ENCODE results near the gene ADAMTS2. TPM values are rescaled to one million over a fixed set of nuclear protein-coding genes. Genes with fewer than 3 reads are reported as not detected.
A peak's percentile ranks its signal among the peaks of the same experiment; 100 is the strongest.

The ADAMTS2 gene
- total and polyA plus RNA-seq, 4 donors, result 4.8 to 49.8 (median 32.0) TPM

DNA sequence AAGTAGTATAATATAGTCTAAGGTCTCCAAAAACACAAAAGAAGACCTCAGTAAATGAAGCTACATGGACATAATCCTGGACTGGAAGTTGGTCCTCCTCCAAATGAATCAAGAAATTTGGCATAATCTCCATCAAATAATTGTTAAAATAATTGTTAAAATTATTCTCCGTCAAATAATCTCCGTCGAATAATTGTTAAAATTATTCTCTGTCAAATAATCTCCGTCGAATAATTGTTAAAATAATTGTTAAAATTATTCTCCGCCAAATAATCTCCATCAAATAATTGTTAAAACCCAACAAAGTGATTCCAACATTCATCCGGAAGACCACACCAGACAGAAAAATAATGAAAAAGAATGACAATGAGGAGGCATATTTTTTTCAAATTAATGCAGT is 130.6 kb downstream of the ADAMTS2 start:
- intact Hi-C loops (cut with DNase I), result no loop called here
- 93% methylated on average over 7 of the region's 7 CpGs for WGBS, 2 donors
- no peak overlapping the region for H3K4me3 ChIP-seq (ENCODE audit: low read length in 2 of 2)
- no peak for ATAC-seq (ENCODE audit: low FRiP score)
- H3K9me3 ChIP-seq (ENCODE audit: control insufficient read depth, low read length), result no peaks in the 10 kb centered on the region
- H3K36me3 ChIP-seq (ENCODE audit: control insufficient read depth in 1 of 2, insufficient read depth in 2 of 2, low read length in 1 of 2), result no peaks in the 10 kb centered on the region
- no peaks in the 10 kb centered on the region for H3K27me3 ChIP-seq (ENCODE audit: control insufficient read depth in 1 of 2, insufficient read depth in 2 of 2, low read length in 1 of 2)
- no peak overlapping the region for H3K27ac ChIP-seq (ENCODE audit: low read depth in 1 of 2, low read length in 2 of 2)
- no peak for DNase-seq
- no peaks in the 10 kb centered on the region for H3K4me1 ChIP-seq (ENCODE audit: control insufficient read depth in 1 of 2, insufficient read depth in 2 of 2, low read length in 2 of 2)

- 43 to 87% methylated on average over 10 of the region's 10 CpGs for WGBS, 2 donors
- no peaks in the 10 kb centered on the region for H3K4me1 ChIP-seq (ENCODE audit: control insufficient read depth in 1 of 2, insufficient read depth in 2 of 2, low read length in 2 of 2)
- H3K36me3 ChIP-seq (ENCODE audit: control insufficient read depth in 1 of 2, insufficient read depth in 2 of 2, low read length in 1 of 2), result no peaks in the 10 kb centered on the region
- no peaks in the 10 kb centered on the region for H3K9me3 ChIP-seq (ENCODE audit: control insufficient read depth, low read length)
- intact Hi-C loops (cut with DNase I), result no loop called here
- H3K27me3 ChIP-seq (ENCODE audit: control insufficient read depth in 1 of 2, insufficient read depth in 2 of 2, low read length in 1 of 2), result no peaks in the 10 kb centered on the region
- no peak overlapping the region for H3K27ac ChIP-seq (ENCODE audit: low read depth in 1 of 2, low read length in 2 of 2)
- no peak for ATAC-seq (ENCODE audit: low FRiP score)
- no peak for DNase-seq
- H3K4me3 ChIP-seq (ENCODE audit: low read length in 2 of 2), result no peak overlapping the region
Measured at GRCh38 chr5:179212870-179213269, 132.4 kb downstream of the ADAMTS2 start.

- no peaks in the 10 kb centered on the region for H3K36me3 ChIP-seq (ENCODE audit: control insufficient read depth in 1 of 2, insufficient read depth in 2 of 2, low read length in 1 of 2)
- intact Hi-C loops (cut with DNase I), result no loop called here
- no peak overlapping the region for H3K4me3 ChIP-seq (ENCODE audit: low read length in 2 of 2)
- no peaks in the 10 kb centered on the region for H3K27me3 ChIP-seq (ENCODE audit: control insufficient read depth in 1 of 2, insufficient read depth in 2 of 2, low read length in 1 of 2)
- 77 to 81% methylated on average over 12 of the region's 12 CpGs for WGBS, 2 donors
- H3K27ac ChIP-seq (ENCODE audit: low read depth in 1 of 2, low read length in 2 of 2), result no peak overlapping the region
- no peaks in the 10 kb centered on the region for H3K9me3 ChIP-seq (ENCODE audit: control insufficient read depth, low read length)
- no peak for DNase-seq
- no peaks in the 10 kb centered on the region for H3K4me1 ChIP-seq (ENCODE audit: control insufficient read depth in 1 of 2, insufficient read depth in 2 of 2, low read length in 2 of 2)
- no peak for ATAC-seq (ENCODE audit: low FRiP score)
Measured at GRCh38 chr5:179211631-179212030, 133.6 kb downstream of the ADAMTS2 start.

DNA sequence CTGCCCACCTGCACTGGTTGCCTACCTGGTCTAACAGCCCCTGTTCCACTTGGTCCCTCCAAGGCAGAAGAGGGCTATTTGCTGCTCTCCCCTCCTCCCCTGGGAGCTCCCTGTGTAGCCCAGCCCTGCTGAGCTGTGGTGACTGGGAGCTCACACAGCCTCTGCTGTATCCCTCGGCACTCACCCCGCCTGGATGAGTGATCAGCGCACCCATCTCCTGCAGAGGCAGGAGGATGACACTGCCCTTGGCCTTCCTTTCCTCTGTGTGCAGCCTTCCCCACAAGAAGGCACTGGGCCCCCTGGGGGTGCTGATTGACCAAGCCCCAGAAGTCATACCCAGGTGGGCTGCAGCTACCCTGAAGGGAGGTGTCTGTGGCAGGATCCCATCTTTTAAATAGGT is 134.2 kb downstream of the ADAMTS2 start:
- Histone ChIP-seq H3K27ac (ENCODE audit: low read depth in 1 of 2, low read length in 2 of 2) (no peak overlapping the region), H3K27me3 (ENCODE audit: control insufficient read depth in 1 of 2, insufficient read depth in 2 of 2, low read length in 1 of 2) (no peaks in the 10 kb centered on the region), H3K9me3 (ENCODE audit: control insufficient read depth, low read length) (no peaks in the 10 kb centered on the region), H3K4me3 (ENCODE audit: low read length in 2 of 2) (no peak overlapping the region), H3K36me3 (ENCODE audit: control insufficient read depth in 1 of 2, insufficient read depth in 2 of 2, low read length in 1 of 2) (no peaks in the 10 kb centered on the region), H3K4me1 (ENCODE audit: control insufficient read depth in 1 of 2, insufficient read depth in 2 of 2, low read length in 2 of 2) (no peaks in the 10 kb centered on the region)
- no peak for ATAC-seq (ENCODE audit: low FRiP score)
- 95 to 96% methylated on average over 3 of the region's 3 CpGs for WGBS, 2 donors
- intact Hi-C loops (cut with DNase I), result no loop called here
- no peak for DNase-seq

- intact Hi-C loops (cut with DNase I), result no loop called here
- ATAC-seq (ENCODE audit: low FRiP score), result no peak
Measured at GRCh38 chr5:179210478-179210877, 134.8 kb downstream of the ADAMTS2 start.

DNA sequence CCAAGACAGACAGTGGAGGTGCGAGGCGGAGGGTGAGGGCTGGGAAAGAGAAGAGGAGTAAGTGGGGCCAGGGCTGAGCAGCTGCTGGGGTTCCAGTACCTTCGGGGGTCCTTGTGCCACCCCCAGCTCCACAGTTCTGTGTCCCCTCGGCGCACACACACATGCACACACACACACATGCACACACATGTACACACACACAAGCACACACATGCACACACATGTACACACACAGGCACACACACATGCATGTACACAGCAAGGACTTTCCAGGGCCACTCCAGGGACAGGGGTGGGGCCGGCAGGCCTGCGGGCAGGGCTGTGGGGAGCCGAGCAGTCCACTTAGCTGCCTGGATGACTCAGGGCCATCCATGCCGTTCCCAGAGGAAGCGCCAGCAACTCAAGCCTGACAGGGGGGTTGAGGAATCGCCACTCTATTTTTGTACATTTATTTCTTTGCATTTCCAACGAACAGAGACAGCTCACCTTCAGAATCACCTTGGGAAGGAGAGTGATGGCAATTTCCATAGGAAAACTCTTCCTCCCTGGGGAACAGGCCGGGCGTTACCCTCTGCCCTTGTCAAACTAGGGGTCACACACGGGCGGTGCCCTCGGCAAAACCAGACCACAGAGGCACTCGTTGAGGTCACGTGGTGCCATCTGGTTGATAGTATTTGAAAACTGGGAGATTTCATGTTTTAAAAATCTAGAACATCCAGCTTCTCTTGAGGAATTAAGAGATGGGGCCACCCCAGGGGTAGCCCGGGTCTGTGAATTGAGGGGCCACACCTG is 135.7 kb downstream of the ADAMTS2 start:
- Histone ChIP-seq H3K27ac (ENCODE audit: low read depth in 1 of 2, low read length in 2 of 2) (no peak overlapping the region), H3K4me1 (ENCODE audit: control insufficient read depth in 1 of 2, insufficient read depth in 2 of 2, low read length in 2 of 2) (no peaks in the 10 kb centered on the region), H3K36me3 (ENCODE audit: control insufficient read depth in 1 of 2, insufficient read depth in 2 of 2, low read length in 1 of 2) (no peaks in the 10 kb centered on the region), H3K4me3 (ENCODE audit: low read length in 2 of 2) (no peak overlapping the region), H3K9me3 (ENCODE audit: control insufficient read depth, low read length) (no peaks in the 10 kb centered on the region), H3K27me3 (ENCODE audit: control insufficient read depth in 1 of 2, insufficient read depth in 2 of 2, low read length in 1 of 2) (no peaks in the 10 kb centered on the region)
- 79% methylated on average over 20 of the region's 20 CpGs for WGBS, 2 donors
- DNase-seq, result no peak
- intact Hi-C loops (cut with DNase I), result no loop called here
- no peak for ATAC-seq (ENCODE audit: low FRiP score)

More at GRCh38 chr5:179210478-179210877, 134.8 kb downstream of the ADAMTS2 start:
- H3K27ac ChIP-seq (ENCODE audit: low read depth in 1 of 2, low read length in 2 of 2), result no peak overlapping the region
- H3K4me1 ChIP-seq (ENCODE audit: control insufficient read depth in 1 of 2, insufficient read depth in 2 of 2, low read length in 2 of 2), result no peaks in the 10 kb centered on the region
- 94 to 97% methylated on average over 6 of the region's 6 CpGs for WGBS, 2 donors
- no peaks in the 10 kb centered on the region for H3K9me3 ChIP-seq (ENCODE audit: control insufficient read depth, low read length)
- no peak overlapping the region for H3K4me3 ChIP-seq (ENCODE audit: low read length in 2 of 2)
- no peaks in the 10 kb centered on the region for H3K36me3 ChIP-seq (ENCODE audit: control insufficient read depth in 1 of 2, insufficient read depth in 2 of 2, low read length in 1 of 2)
- H3K27me3 ChIP-seq (ENCODE audit: control insufficient read depth in 1 of 2, insufficient read depth in 2 of 2, low read length in 1 of 2), result no peaks in the 10 kb centered on the region
- DNase-seq, result no peak

- intact Hi-C loops (cut with DNase I), result no loop called here
- DNase-seq (no peak), ATAC-seq (ENCODE audit: low FRiP score) (peak; percentile 17)
- Histone ChIP-seq H3K27ac (ENCODE audit: low read depth in 1 of 2, low read length in 2 of 2) (no peak overlapping the region), H3K9me3 (ENCODE audit: control insufficient read depth, low read length) (no peaks in the 10 kb centered on the region), H3K36me3 (ENCODE audit: control insufficient read depth in 1 of 2, insufficient read depth in 2 of 2, low read length in 1 of 2) (no peaks in the 10 kb centered on the region), H3K27me3 (ENCODE audit: control insufficient read depth in 1 of 2, insufficient read depth in 2 of 2, low read length in 1 of 2) (no peaks in the 10 kb centered on the region), H3K4me3 (ENCODE audit: low read length in 2 of 2) (no peak overlapping the region), H3K4me1 (ENCODE audit: control insufficient read depth in 1 of 2, insufficient read depth in 2 of 2, low read length in 2 of 2) (no peaks in the 10 kb centered on the region)
- WGBS, 2 donors, result 90 to 93% methylated on average over 18 of the region's 18 CpGs
Measured at GRCh38 chr5:179208706-179209358, 136.4 kb downstream of the ADAMTS2 start.

- ATAC-seq (ENCODE audit: low FRiP score), result no peak
- WGBS, 2 donors, result 86 to 92% methylated on average over 22 of the region's 22 CpGs
- intact Hi-C loops (cut with DNase I), result no loop called here
Measured at GRCh38 chr5:179207920-179208705, 137.1 kb downstream of the ADAMTS2 start.

More at GRCh38 chr5:179207920-179208705, 137.1 kb downstream of the ADAMTS2 start:
- Histone ChIP-seq H3K36me3 (ENCODE audit: control insufficient read depth in 1 of 2, insufficient read depth in 2 of 2, low read length in 1 of 2) (no peaks in the 10 kb centered on the region), H3K27ac (ENCODE audit: low read depth in 1 of 2, low read length in 2 of 2) (no peak overlapping the region), H3K4me1 (ENCODE audit: control insufficient read depth in 1 of 2, insufficient read depth in 2 of 2, low read length in 2 of 2) (no peaks in the 10 kb centered on the region), H3K4me3 (ENCODE audit: low read length in 2 of 2) (no peak overlapping the region), H3K9me3 (ENCODE audit: control insufficient read depth, low read length) (no peaks in the 10 kb centered on the region), H3K27me3 (ENCODE audit: control insufficient read depth in 1 of 2, insufficient read depth in 2 of 2, low read length in 1 of 2) (no peaks in the 10 kb centered on the region)
- no peak for DNase-seq
